Effector memory CD8-positive, alpha-beta T cell (primary cell): ENCODE data around the gene TRIM69.
"Not testable (repeated sequence)": the region's sequence is repeated elsewhere in the genome, so short reads cannot be mapped to it uniquely, and the experiment has no call there.

Source experiments
- ATAC-seq: fragments of 150-1000 bp; cut with Tn5 transposase; replicated peaks from 2 replicates; pipeline ENCODE4 v1.10.0; 2021; ENCODE audit warnings: mild to moderate bottlenecking, moderate library complexity
- DNase-seq, 3 experiments: peaks; one replicate each; pipeline ENCODE4 v3.0.0; 2021
- H3K27ac Mint-ChIP-seq, 2 donors: one replicate each; pipeline ENCODE4 v1.8.0; 2022; ENCODE audit warnings: mild to moderate bottlenecking in 2 of 2, mixed read lengths in 2 of 2, moderate library complexity in 2 of 2
- H3K27me3 Mint-ChIP-seq, 2 donors: one replicate each; pipeline ENCODE4 v1.8.0; 2022; ENCODE audit warnings: mixed read lengths in 2 of 2
- H3K36me3 Mint-ChIP-seq: one replicate; pipeline ENCODE4 v1.8.0; 2022; ENCODE audit warnings: mild to moderate bottlenecking, moderate library complexity, mixed read lengths; ENCODE audit not compliant: insufficient read depth
- H3K4me1 Mint-ChIP-seq, 2 donors: one replicate each; pipeline ENCODE4 v1.8.0; 2022; ENCODE audit warnings: low read depth in 2 of 2, mixed read lengths in 2 of 2
- H3K4me3 Mint-ChIP-seq, 2 donors: one replicate each; pipeline ENCODE4 v1.8.0; 2022; ENCODE audit warnings: mild to moderate bottlenecking in 2 of 2, mixed read lengths in 2 of 2, moderate library complexity in 2 of 2
- H3K9me3 Mint-ChIP-seq, 2 donors: one replicate each; pipeline ENCODE4 v1.8.0; 2022; ENCODE audit warnings: mixed read lengths in 2 of 2
- total RNA-seq, 9 experiments: gene quantifications; one replicate each; lab custom pipeline; 2026; lab: John Stamatoyannopoulos, UW

Gene TRIM69
- 35.6 to 128 (median 72.4) reads per million in 9 experiments for total RNA-seq

GRCh38 chr15:44736181-44736765 is at the start of gene TRIM69:
Gene TRIM69, plus strand, starts transcription at chr15:44736528. Its CDS starts 177 bp downstream, at chr15:44736705.
- Mint-ChIP-seq H3K4me3 (peak within 1 kb of the TSS; percentile 74 to 85), H3K36me3 (peaks cover 3% of the 10 kb centered on the region), H3K4me1 (peaks cover 44 to 50% of the 10 kb centered on the region in 2 donors), H3K9me3 (no peaks in the 10 kb centered on the region), H3K27me3 (no peaks in the 10 kb centered on the region), H3K27ac (peak within 1 kb of the TSS; percentile 91 to 99)
- DNase-seq (no peak), ATAC-seq (peak; percentile 40)

- H3K27ac Mint-ChIP-seq, DNase-seq, ATAC-seq, H3K27me3 Mint-ChIP-seq, H3K36me3 Mint-ChIP-seq: not testable (repeated sequence)
- peaks cover 30 to 49% of the 10 kb centered on the region in 2 donors for H3K4me1 Mint-ChIP-seq
- peaks cover 3 to 17% of the 10 kb centered on the region in 2 donors for H3K9me3 Mint-ChIP-seq
- H3K4me3 Mint-ChIP-seq: peak overlapping the region in 1 of 2 donors; percentile 19
Observed at GRCh38 chr15:44689318-44689717, 47.0 kb upstream of the TRIM69 start.

- not testable (repeated sequence) for H3K36me3 Mint-ChIP-seq, H3K27me3 Mint-ChIP-seq, H3K4me3 Mint-ChIP-seq, DNase-seq
- Mint-ChIP-seq H3K9me3 (peaks cover 2 to 14% of the 10 kb centered on the region in 2 donors), H3K27ac (peak overlapping the region in 1 of 2 donors; percentile 46), H3K4me1 (peaks cover 27 to 41% of the 10 kb centered on the region in 2 donors)
- peak; percentile 62 for ATAC-seq
Observed at GRCh38 chr15:44690245-44690644, 46.1 kb upstream of the TRIM69 start.

- no peaks in the 10 kb centered on the region for H3K27me3 Mint-ChIP-seq
- no peak overlapping the region for H3K4me3 Mint-ChIP-seq
- DNase-seq (no peak), ATAC-seq (no peak)
- no peaks in the 10 kb centered on the region for H3K36me3 Mint-ChIP-seq
- peaks cover 20 to 32% of the 10 kb centered on the region in 2 donors for H3K4me1 Mint-ChIP-seq
- peaks cover 0 to under 1% of the 10 kb centered on the region in 2 donors for H3K9me3 Mint-ChIP-seq
- no peak overlapping the region for H3K27ac Mint-ChIP-seq
Observed at GRCh38 chr15:44692659-44693058, 43.7 kb upstream of the TRIM69 start.

GRCh38 chr15:44694416-44694815 is 41.9 kb upstream of the TRIM69 start:
- no peak for DNase-seq
- H3K4me1 Mint-ChIP-seq: peaks cover 14 to 22% of the 10 kb centered on the region in 2 donors
- no peaks in the 10 kb centered on the region for H3K27me3 Mint-ChIP-seq
- no peak overlapping the region for H3K27ac Mint-ChIP-seq
- no peak overlapping the region for H3K4me3 Mint-ChIP-seq
- ATAC-seq: no peak
- no peaks in the 10 kb centered on the region for H3K9me3 Mint-ChIP-seq
- no peaks in the 10 kb centered on the region for H3K36me3 Mint-ChIP-seq

- Mint-ChIP-seq H3K9me3 (no peaks in the 10 kb centered on the region), H3K36me3 (no peaks in the 10 kb centered on the region), H3K27me3 (no peaks in the 10 kb centered on the region), H3K4me3 (no peak overlapping the region), H3K4me1 (peaks cover 14 to 22% of the 10 kb centered on the region in 2 donors), H3K27ac (peak overlapping the region in 1 of 2 donors; percentile 27)
- ATAC-seq (no peak), DNase-seq (no peak)
Observed at GRCh38 chr15:44695294-44695693, 41.0 kb upstream of the TRIM69 start.

GRCh38 chr15:44697014-44697413 is 39.3 kb upstream of the TRIM69 start:
- H3K4me3 Mint-ChIP-seq: no peak overlapping the region
- no peak for ATAC-seq
- H3K9me3 Mint-ChIP-seq: peaks cover 0 to 2% of the 10 kb centered on the region in 2 donors
- H3K36me3 Mint-ChIP-seq: no peaks in the 10 kb centered on the region
- no peaks in the 10 kb centered on the region for H3K27me3 Mint-ChIP-seq
- H3K27ac Mint-ChIP-seq: peak overlapping the region; percentile 7 to 50
- H3K4me1 Mint-ChIP-seq: peaks cover 14 to 22% of the 10 kb centered on the region in 2 donors
- DNase-seq: no peak

GRCh38 chr15:44698641-44699040 is 37.7 kb upstream of the TRIM69 start:
- ATAC-seq (no peak), DNase-seq (no peak)
- H3K4me3 Mint-ChIP-seq: no peak overlapping the region
- H3K27ac Mint-ChIP-seq: no peak overlapping the region
- peaks cover 3% of the 10 kb centered on the region for H3K36me3 Mint-ChIP-seq
- peaks cover 2 to 6% of the 10 kb centered on the region in 2 donors for H3K9me3 Mint-ChIP-seq
- peaks cover 14 to 23% of the 10 kb centered on the region in 2 donors for H3K4me1 Mint-ChIP-seq
- H3K27me3 Mint-ChIP-seq: no peaks in the 10 kb centered on the region

GRCh38 chr15:44700676-44701075 is 35.7 kb upstream of the TRIM69 start:
- not testable (repeated sequence) for H3K9me3 Mint-ChIP-seq, H3K27ac Mint-ChIP-seq, H3K4me3 Mint-ChIP-seq, H3K27me3 Mint-ChIP-seq, H3K36me3 Mint-ChIP-seq, ATAC-seq, DNase-seq
- peaks cover 11 to 22% of the 10 kb centered on the region in 2 donors for H3K4me1 Mint-ChIP-seq

- H3K4me1 Mint-ChIP-seq: peaks cover 8 to 27% of the 10 kb centered on the region in 2 donors
- ATAC-seq: no peak
- H3K4me3 Mint-ChIP-seq: no peak overlapping the region
- no peaks in the 10 kb centered on the region for H3K27me3 Mint-ChIP-seq
- H3K27ac Mint-ChIP-seq: no peak overlapping the region
- H3K36me3 Mint-ChIP-seq: peaks cover 20% of the 10 kb centered on the region
- H3K9me3 Mint-ChIP-seq: peaks cover 0 to 8% of the 10 kb centered on the region in 2 donors
- no peak for DNase-seq
Observed at GRCh38 chr15:44705986-44706385, 30.3 kb upstream of the TRIM69 start.

GRCh38 chr15:44706401-44706800 is 29.9 kb upstream of the TRIM69 start:
- DNase-seq (no peak), ATAC-seq (no peak)
- no peaks in the 10 kb centered on the region for H3K27me3 Mint-ChIP-seq
- H3K27ac Mint-ChIP-seq: no peak overlapping the region
- H3K4me1 Mint-ChIP-seq: peaks cover 12 to 32% of the 10 kb centered on the region in 2 donors
- peaks cover 24% of the 10 kb centered on the region for H3K36me3 Mint-ChIP-seq
- H3K4me3 Mint-ChIP-seq: no peak overlapping the region
- H3K9me3 Mint-ChIP-seq: peaks cover 0 to 8% of the 10 kb centered on the region in 2 donors

GRCh38 chr15:44706946-44707636 is 29.2 kb upstream of the TRIM69 start:
- Mint-ChIP-seq H3K36me3 (peaks cover 31% of the 10 kb centered on the region), H3K27ac (peak overlapping the region in 1 of 2 donors; percentile 22), H3K9me3 (peaks cover 0 to 8% of the 10 kb centered on the region in 2 donors), H3K27me3 (no peaks in the 10 kb centered on the region), H3K4me1 (peaks cover 14 to 35% of the 10 kb centered on the region in 2 donors), H3K4me3 (no peak overlapping the region)
- DNase-seq (no peak), ATAC-seq (no peak)

GRCh38 chr15:44710236-44711095 is 25.9 kb upstream of the TRIM69 start:
- ATAC-seq (peak; percentile 9), DNase-seq (peak in 2 of 3 experiments; percentile 38 to 44)
- Mint-ChIP-seq H3K9me3 (no peaks in the 10 kb centered on the region), H3K27me3 (no peaks in the 10 kb centered on the region), H3K36me3 (peaks cover 59% of the 10 kb centered on the region), H3K4me1 (peaks cover 33 to 50% of the 10 kb centered on the region in 2 donors), H3K27ac (peak overlapping the region; percentile 100), H3K4me3 (peak overlapping the region; percentile 100)
